PC-9 (cell line): ENCODE measurements around the gene ATL1.
A peak's percentile ranks its signal among the peaks of the same experiment; 100 is the strongest.

ENCODE experiments used
- CTCF ChIP-seq: fragments of 200-600 bp; sonication (generic); conservative IDR thresholded peaks from 2 replicates; pipeline ENCODE4 v1.6.1; 2017; ENCODE audit warnings: mixed run types, antibody characterized with exemption, mild to moderate bottlenecking, moderate library complexity
- EZH2 ChIP-seq: fragments of 200-600 bp; sonication (generic); IDR thresholded peaks from 2 replicates; pipeline ENCODE4 v1.8.0; 2017; ENCODE audit warnings: antibody characterized with exemption, low read depth

GRCh38 chr14:50599700-50600444, 39.9 kb downstream of the ATL1 start:
- TF ChIP-seq CTCF (peak; percentile 70), EZH2 (no peak)
